HEK293T (cell line): ENCODE data around the gene MYOZ3.

Source experiments
- ELF4 ChIP-seq: fragments of 450-650 bp; IDR thresholded peaks from 2 replicates; pipeline ENCODE4 v1.6.1; 2017; ENCODE audit warnings: antibody characterized with exemption
- HDGF ChIP-seq: fragments of 450-650 bp; IDR thresholded peaks from 2 replicates; pipeline ENCODE4 v1.6.1; 2017; ENCODE audit warnings: antibody characterized with exemption, borderline replicate concordance
- L3MBTL2 ChIP-seq: fragments of 450-650 bp; conservative IDR thresholded peaks from 2 replicates; pipeline ENCODE4 v1.6.1; 2016; ENCODE audit warnings: mild to moderate bottlenecking
- SP1 ChIP-seq: fragments of 450-650 bp; IDR thresholded peaks from 2 replicates; pipeline ENCODE4 v1.6.1; 2017
- TARDBP ChIP-seq: fragments of 450-650 bp; IDR thresholded peaks from 2 replicates; pipeline ENCODE4 v1.6.1; 2016
- ZNF384 ChIP-seq: fragments of 450-650 bp; IDR thresholded peaks from 2 replicates; pipeline ENCODE4 v1.6.1; 2016

GRCh38 chr5:150700246-150700593 is 39.2 kb downstream of the MYOZ3 start:
- TF ChIP-seq HDGF (no peak), SP1 (no peak), ELF4 (no peak), TARDBP (no peak), L3MBTL2 (no peak), ZNF384 (no peak)
